Naive thymus-derived CD4-positive, alpha-beta T cell (primary cell): Measurements from ENCODE around the gene CENPN. TPM values are rescaled to one million over a fixed set of nuclear protein-coding genes. Genes with fewer than 3 reads are reported as not detected.

Experiments
- ATAC-seq: fragments of 150-1000 bp; cut with Tn5 transposase; 2 replicates; pipeline ENCODE4 v1.10.0; 2021; ENCODE audit warnings: mild to moderate bottlenecking, moderate library complexity
- CTCF ChIA-PET: fragments of 350-600 bp; sonication (Branson Sonifier 250); formaldehyde crosslinking; loops from one replicate; lab custom pipeline; 2021; ENCODE audit warnings: antibody characterized with exemption; lab: Charles Lee
- POLR2A ChIA-PET: fragments of 350-600 bp; sonication (Branson Sonifier 250); formaldehyde crosslinking; loops from one replicate; lab custom pipeline; 2021; ENCODE audit warnings: antibody characterized with exemption, inconsistent platforms; lab: Charles Lee
- DNase-seq, 9 donors: peaks; one replicate each; pipeline versions ENCODE4 v3.0.0 to v3.0.0-alpha.2; 2020 to 2022; ENCODE audit warnings: mixed read lengths in 1 of 9
- H3K27ac ChIP-seq: one replicate; pipeline ENCODE4 v1.7.0; 2013; ENCODE audit warnings: mild to moderate bottlenecking, low read depth, low read length, moderate library complexity
- H3K27me3 ChIP-seq, 2 donors: one replicate each; pipeline ENCODE4 v1.7.0; 2013; ENCODE audit warnings: low read length in 2 of 2, mild to moderate bottlenecking in 2 of 2, moderate library complexity in 2 of 2; ENCODE audit not compliant: control insufficient read depth in 2 of 2, insufficient read depth in 2 of 2
- H3K36me3 ChIP-seq, 3 experiments: 1 replicate in 2 of 3; 2 replicates in 1 of 3; pipeline ENCODE4 v1.7.0; 2013; ENCODE audit warnings: low read length in 3 of 3, mild to moderate bottlenecking in 3 of 3, moderate library complexity in 1 of 3; ENCODE audit not compliant: insufficient read depth in 3 of 3, control insufficient read depth in 2 of 3
- H3K4me1 ChIP-seq, 2 donors: one replicate each; pipeline ENCODE4 v1.7.0; 2013; ENCODE audit warnings: low read length in 2 of 2, mild to moderate bottlenecking in 2 of 2, moderate library complexity in 1 of 2; ENCODE audit not compliant: control insufficient read depth in 2 of 2, insufficient read depth in 2 of 2
- H3K4me3 ChIP-seq: 2 replicates; pipeline ENCODE4 v1.7.0; 2013; ENCODE audit warnings: mild to moderate bottlenecking, low read length
- H3K9me3 ChIP-seq, 3 experiments: 1 replicate in 2 of 3; 2 replicates in 1 of 3; pipeline ENCODE4 v1.7.0; 2013; ENCODE audit warnings: low read length in 3 of 3; ENCODE audit not compliant: control insufficient read depth in 2 of 3
- H3K27ac Mint-ChIP-seq, 9 donors: one replicate each; pipeline ENCODE4 v1.8.0; 2020 to 2022; ENCODE audit warnings: mixed read lengths in 9 of 9, mild to moderate bottlenecking in 8 of 9, moderate library complexity in 5 of 9, inconsistent platforms in 2 of 9
- H3K27me3 Mint-ChIP-seq, 5 donors: one replicate each; pipeline ENCODE4 v1.8.0; 2021 to 2022; ENCODE audit warnings: mixed read lengths in 5 of 5, mild to moderate bottlenecking in 1 of 5
- H3K36me3 Mint-ChIP-seq, 5 donors: one replicate each; pipeline ENCODE4 v1.8.0; 2020 to 2022; ENCODE audit warnings: mixed read lengths in 5 of 5, mild to moderate bottlenecking in 3 of 5, inconsistent platforms in 1 of 5
- H3K4me1 Mint-ChIP-seq, 7 donors: one replicate each; pipeline ENCODE4 v1.8.0; 2020 to 2022; ENCODE audit warnings: mixed read lengths in 7 of 7, mild to moderate bottlenecking in 3 of 7, inconsistent platforms in 1 of 7
- H3K4me3 Mint-ChIP-seq, 10 donors: one replicate each; pipeline ENCODE4 v1.8.0; 2020 to 2022; ENCODE audit warnings: mild to moderate bottlenecking in 10 of 10, mixed read lengths in 10 of 10, moderate library complexity in 6 of 10, inconsistent platforms in 2 of 10
- H3K9me3 Mint-ChIP-seq, 11 donors: one replicate each; pipeline ENCODE4 v1.8.0; 2020 to 2022; ENCODE audit warnings: mixed read lengths in 11 of 11, mild to moderate bottlenecking in 4 of 11, inconsistent platforms in 1 of 11, moderate library complexity in 1 of 11
- intact Hi-C, 2 donors: fragments of 100-400 bp; cut with micrococcal nuclease; formaldehyde crosslinking; loops; one replicate each; pipeline ENCODE4 v1.15.1; 2023
- polyA plus RNA-seq, 2 donors: library from polyadenylated mRNA; unstranded; fragments of 300-500 nt; fragmentation: Illumina TruSeq; gene quantifications; one replicate each; pipeline ENCODE4 v1.2.3, GENCODE V29; 2021
- total RNA-seq, 6 experiments: library from RNA in 5 of 6; stranded (reverse) in 5 of 6; gene quantifications; 1 replicate in 5 of 6; 2 replicates in 1 of 6; pipeline ENCODE4 v1.2.3 and lab custom pipeline; 2021 to 2026

CENPN gene
- total and polyA plus RNA-seq, 7 experiments from 2014 or later, result 1.4 to 41.8 (median 3.1) TPM

DNA sequence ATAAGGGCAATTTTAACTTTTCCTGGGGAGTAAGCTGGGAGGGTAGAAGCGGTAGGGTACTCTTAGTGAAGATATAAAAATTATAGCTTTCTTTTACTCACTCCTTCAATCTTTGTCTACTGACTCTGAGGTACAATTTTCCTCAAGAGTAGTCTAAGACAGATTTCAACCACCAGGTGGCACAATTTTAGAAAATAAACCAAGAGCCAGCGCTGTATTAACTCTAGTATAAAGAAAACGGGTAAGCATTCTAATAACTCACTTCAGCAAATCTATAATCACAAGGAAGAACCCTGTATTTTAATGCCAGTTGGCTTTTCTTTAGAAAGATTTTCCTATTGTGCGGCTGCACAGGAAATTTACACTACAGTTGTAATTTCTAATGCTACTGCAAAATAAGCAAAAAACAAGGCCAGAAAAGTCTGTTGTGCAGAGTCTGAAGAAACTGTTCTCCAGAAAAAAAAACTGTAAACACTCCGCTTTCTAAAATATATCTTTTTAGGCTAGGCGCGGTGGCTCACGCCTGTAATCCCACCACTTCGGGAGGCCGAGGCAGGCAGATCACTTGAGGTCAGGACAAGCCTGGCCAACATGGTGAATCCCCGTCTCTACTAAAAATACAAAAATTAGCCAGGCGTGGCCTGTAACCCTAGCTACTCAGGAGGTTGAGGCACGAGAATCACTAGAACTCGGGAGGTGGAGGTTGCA is 2.2 kb upstream of the CENPN start:
- ChIA-PET POLR2A (interaction anchor here (0.9 to 9.0 kb wide), 3 partner anchors 11 to 72 kb away, joined by 3 to 61 read pairs (median 20); partner anchors contain the start of genes ATMIN and C16orf46), CTCF (interaction anchor here (0.5 to 5.8 kb wide), 7 partner anchors 11 to 142 kb away, joined by 3 to 51 read pairs (median 3); partner anchors contain the start of gene ATMIN)
- Mint-ChIP-seq H3K9me3 (peaks cover 0 to 7% (median 0%) of the 10 kb centered on the region in 11 donors), H3K27ac (peak overlapping the region; percentile 69 to 97 (median 84)), H3K36me3 (peaks cover 0 to 20% (median 0%) of the 10 kb centered on the region in 5 donors), H3K27me3 (no peaks in the 10 kb centered on the region), H3K4me3 (peak overlapping the region; percentile 69 to 97 (median 83)), H3K4me1 (peaks cover 24 to 75% (median 52%) of the 10 kb centered on the region in 7 donors)
- Histone ChIP-seq H3K4me3 (peak overlapping the region; percentile 51), H3K4me1 (peaks cover 20 to 21% of the 10 kb centered on the region in 2 donors), H3K27me3 (no peaks in the 10 kb centered on the region), H3K27ac (peak overlapping the region; percentile 67), H3K9me3 (no peaks in the 10 kb centered on the region), H3K36me3 (peaks cover 0 to 4% (median 0%) of the 10 kb centered on the region in 3 experiments)
- DNase-seq (peak in 7 of 9 donors; percentile 41 to 73 (median 64)), ATAC-seq (no peak)
- intact Hi-C loops, result loop anchor here (1.0 to 10.0 kb wide), 10 partner anchors 197 to 1730 kb away; partner anchors contain the start of genes CDYL2 (in 1 of the 2), MAF (in 1 of the 2) and MPHOSPH6 (in 1 of the 2)

DNA sequence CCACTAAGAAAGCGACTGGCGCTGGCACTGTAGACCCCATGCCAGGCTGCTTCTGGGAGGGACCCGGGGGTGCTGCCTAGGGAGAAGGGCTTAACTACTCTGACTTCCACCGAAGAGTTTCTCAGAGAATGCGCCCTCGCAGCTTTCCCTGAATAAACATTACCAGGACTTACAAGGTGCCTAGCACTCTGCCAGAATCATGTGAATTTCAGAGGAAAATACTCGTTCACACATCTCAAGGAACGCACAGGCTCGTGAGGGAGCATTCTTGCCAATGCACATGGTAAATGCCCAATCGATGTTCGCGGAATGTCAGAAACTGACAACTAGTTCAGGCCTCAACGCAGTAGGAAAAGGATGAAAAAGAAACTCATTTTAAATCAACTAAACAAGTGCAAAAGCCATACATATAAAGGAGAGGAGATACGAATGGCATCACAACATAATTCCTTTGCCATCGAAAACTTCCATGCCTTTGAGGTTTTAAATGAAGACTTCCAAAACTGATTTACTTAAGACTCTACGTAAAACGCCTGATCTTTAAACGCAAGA is 1.3 kb upstream of the CENPN start:
- ChIA-PET POLR2A (interaction anchor here (1.1 to 9.0 kb wide), 3 partner anchors 12 to 71 kb away, joined by 3 to 61 read pairs (median 20); partner anchors contain the start of genes ATMIN and C16orf46), CTCF (interaction anchor here (1.1 to 5.8 kb wide), 2 partner anchors 29 to 36 kb away, joined by 3 to 51 read pairs; partner anchors contain the start of gene ATMIN)
- DNase-seq (peak in 1 of 9 donors; percentile 10), ATAC-seq (no peak)
- peaks cover 21 to 72% (median 48%) of the 10 kb centered on the region in 7 donors for H3K4me1 Mint-ChIP-seq
- H3K36me3 ChIP-seq, result peaks cover 0 to 4% (median 0%) of the 10 kb centered on the region in 3 experiments
- H3K27ac ChIP-seq, result peak overlapping the region; percentile 95
- peaks cover 0 to 7% (median 0%) of the 10 kb centered on the region in 11 donors for H3K9me3 Mint-ChIP-seq
- peak overlapping the region; percentile 94 to 100 (median 97) for H3K27ac Mint-ChIP-seq
- intact Hi-C loops, result loop anchor here (2.0 to 10.0 kb wide), 11 partner anchors 198 to 1731 kb away; partner anchors contain the start of genes CMIP (in 2 of the 2), DYNLRB2 (in 2 of the 2), CDYL2 (in 1 of the 2) and MAF (in 1 of the 2)
- H3K36me3 Mint-ChIP-seq, result peaks cover 0 to 15% (median 0%) of the 10 kb centered on the region in 5 donors
- no peaks in the 10 kb centered on the region for H3K27me3 ChIP-seq
- H3K27me3 Mint-ChIP-seq, result no peaks in the 10 kb centered on the region
- peaks cover 20 to 21% of the 10 kb centered on the region in 2 donors for H3K4me1 ChIP-seq
- peak overlapping the region; percentile 83 for H3K4me3 ChIP-seq
- H3K9me3 ChIP-seq, result no peaks in the 10 kb centered on the region
- H3K4me3 Mint-ChIP-seq, result peak overlapping the region; percentile 83 to 100 (median 96)

DNA sequence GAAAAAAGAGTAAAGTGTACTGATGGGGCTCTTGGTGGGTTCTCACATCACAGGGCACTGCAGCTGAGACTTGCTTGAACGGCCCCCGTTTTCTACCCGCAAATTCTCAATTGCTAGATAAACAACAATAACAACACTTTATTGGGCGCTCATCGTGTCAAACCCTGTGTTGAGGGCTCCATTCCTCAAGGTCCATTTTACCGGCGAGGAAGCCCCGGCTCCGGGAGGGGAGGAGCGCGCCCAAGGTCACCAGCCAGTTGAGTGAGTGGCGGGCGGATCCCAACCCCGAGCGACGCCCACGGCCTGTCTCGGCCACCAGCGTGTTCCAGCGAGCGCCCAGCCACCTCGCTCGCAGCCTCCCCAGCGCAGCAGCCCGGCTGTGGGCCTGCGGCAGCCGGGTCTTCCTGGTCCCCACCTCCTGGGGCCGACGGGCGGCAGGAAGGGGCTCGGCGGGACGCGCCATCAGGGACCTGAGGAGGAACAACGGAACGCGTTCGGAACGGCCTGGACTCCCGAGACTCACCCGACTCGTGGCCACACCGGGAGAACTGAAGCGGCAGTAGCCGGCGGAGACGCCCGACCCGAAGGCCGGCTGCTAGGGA is 702 bp upstream of the CENPN start:
- Histone ChIP-seq H3K27me3 (no peaks in the 10 kb centered on the region), H3K27ac (peak overlapping the region; percentile 95), H3K4me1 (peaks cover 20 to 21% of the 10 kb centered on the region in 2 donors), H3K36me3 (peaks cover 0 to 4% (median 0%) of the 10 kb centered on the region in 3 experiments), H3K4me3 (peak overlapping the region; percentile 83), H3K9me3 (no peaks in the 10 kb centered on the region)
- Mint-ChIP-seq H3K27me3 (no peaks in the 10 kb centered on the region), H3K9me3 (peaks cover 0 to 7% (median 0%) of the 10 kb centered on the region in 11 donors), H3K4me1 (peaks cover 21 to 75% (median 46%) of the 10 kb centered on the region in 7 donors), H3K36me3 (peaks cover 0 to 16% (median 0%) of the 10 kb centered on the region in 5 donors), H3K27ac (peak overlapping the region; percentile 94 to 100 (median 100)), H3K4me3 (peak overlapping the region; percentile 83 to 100 (median 96))
- POLR2A ChIA-PET, result interaction anchor here (0.6 to 9.0 kb wide), 6 partner anchors 9 to 729 kb away, joined by 3 to 61 read pairs (median 4); partner anchors contain the start of genes ATMIN and C16orf46
- DNase-seq (peak in 2 of 9 donors; percentile 62 to 79), ATAC-seq (peak; percentile 32)
- intact Hi-C loops, result loop anchor here (2.0 to 10.0 kb wide), 11 partner anchors 199 to 1732 kb away; partner anchors contain the start of genes CMIP (in 2 of the 2), DYNLRB2 (in 2 of the 2), CDYL2 (in 1 of the 2) and MAF (in 1 of the 2)
- CTCF ChIA-PET, result interaction anchor here (0.7 to 5.8 kb wide), 3 partner anchors 13 to 28 kb away, joined by 5 to 51 read pairs (median 16); partner anchors contain the start of gene ATMIN

DNA sequence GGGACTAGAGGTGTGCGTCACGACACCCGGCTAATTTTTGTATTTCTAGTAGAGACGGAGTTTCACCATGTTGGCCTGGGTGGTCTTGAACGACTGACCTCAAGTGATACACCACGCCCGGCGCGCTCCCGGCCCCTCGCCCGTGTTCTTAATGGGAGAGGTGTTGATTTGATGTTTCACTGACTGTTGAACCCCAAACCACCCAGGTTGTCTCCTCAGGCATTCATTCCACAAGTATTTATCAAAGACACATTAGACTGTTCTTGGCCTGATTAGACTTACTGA is 1.4 kb downstream of the CENPN start:
- peaks cover 15 to 58% (median 29%) of the 10 kb centered on the region in 7 donors for H3K4me1 Mint-ChIP-seq

DNA sequence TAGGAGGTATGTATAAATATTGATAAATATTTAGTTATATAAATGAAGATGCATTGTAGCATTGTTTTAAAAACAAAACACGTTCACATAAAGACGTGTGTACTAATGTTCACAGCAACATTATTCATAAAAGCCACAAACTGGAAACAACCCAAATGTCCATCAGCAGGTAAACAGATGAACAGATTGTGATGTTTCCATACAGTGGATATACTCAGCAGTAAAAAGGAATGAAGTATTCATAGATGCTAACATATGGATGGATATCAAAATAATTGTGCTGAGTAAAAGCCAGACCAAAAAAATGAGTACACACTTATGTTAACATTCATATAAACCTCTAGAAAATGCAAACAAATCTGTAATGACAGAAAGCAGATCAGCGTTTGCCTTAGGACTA is 6.0 kb downstream of the CENPN start:
- Mint-ChIP-seq H3K27me3 (no peaks in the 10 kb centered on the region), H3K4me3 (no peak overlapping the region), H3K27ac (no peak overlapping the region), H3K4me1 (peaks cover 0 to 26% (median 0%) of the 10 kb centered on the region in 7 donors), H3K36me3 (peaks cover 0 to 23% (median 7%) of the 10 kb centered on the region in 5 donors), H3K9me3 (peaks cover 0 to 2% (median 0%) of the 10 kb centered on the region in 11 donors)
- CTCF ChIA-PET, result no interaction called here
- Histone ChIP-seq H3K27ac (no peak overlapping the region), H3K36me3 (no peaks in the 10 kb centered on the region), H3K4me3 (no peak overlapping the region), H3K9me3 (no peaks in the 10 kb centered on the region), H3K27me3 (no peaks in the 10 kb centered on the region), H3K4me1 (no peaks in the 10 kb centered on the region)
- ATAC-seq, result no peak
- intact Hi-C loops, result no loop called here
- POLR2A ChIA-PET, result no interaction called here
- no peak for DNase-seq

More for the DNA sequence above, 1.4 kb downstream of the CENPN start:
- intact Hi-C loops, result loop anchor here (5.0 to 10.0 kb wide), 9 partner anchors 201 to 1734 kb away; partner anchors contain the start of genes CDYL2 (in 1 of the 2), MAF (in 1 of the 2) and MPHOSPH6 (in 1 of the 2)
- Mint-ChIP-seq H3K9me3 (peaks cover 0 to 7% (median 0%) of the 10 kb centered on the region in 11 donors), H3K4me3 (peak overlapping the region; percentile 83 to 100 (median 96)), H3K27me3 (no peaks in the 10 kb centered on the region), H3K27ac (peak overlapping the region; percentile 97 to 100 (median 100)), H3K36me3 (peaks cover 0 to 9% (median 3%) of the 10 kb centered on the region in 5 donors)
- Histone ChIP-seq H3K27ac (peak overlapping the region; percentile 95), H3K27me3 (no peaks in the 10 kb centered on the region), H3K4me3 (no peak overlapping the region), H3K9me3 (no peaks in the 10 kb centered on the region), H3K4me1 (peaks cover 18 to 20% of the 10 kb centered on the region in 2 donors), H3K36me3 (peaks cover 0 to 4% (median 0%) of the 10 kb centered on the region in 3 experiments)
- ChIA-PET CTCF (interaction anchor here (3.0 kb wide), 1 partner anchor 26 kb away, joined by 16 read pairs; the partner anchor contains the start of gene ATMIN), POLR2A (interaction anchor here (0.8 to 9.0 kb wide), 2 partner anchors 10 to 28 kb away, joined by 3 to 61 read pairs; partner anchors contain the start of gene ATMIN)
- ATAC-seq, result no peak
- DNase-seq, result no peak
